ENCODE results near the gene ADAM10. TPM values are rescaled to one million over a fixed set of nuclear protein-coding genes. Genes with fewer than 3 reads are reported as not detected.
A peak's percentile ranks its signal among the peaks of the same experiment; 100 is the strongest.

The ADAM10 gene
- total and polyA plus RNA-seq, 2 of the 4 experiments (the other 2 are of a cell fraction), result 110 to 185 TPM

GRCh38 chr15:58608711-58609110 is 140.8 kb downstream of the ADAM10 start:
- Histone ChIP-seq H2BK120ac (ENCODE audit: low read depth, low read length) (peak overlapping the region; percentile 90), H3K56ac (ENCODE audit: extremely low read depth, insufficient read depth, low read length) (peak overlapping the region; percentile 75), H4K91ac (ENCODE audit: insufficient read depth, low read depth, low read length) (peak overlapping the region; percentile 88), H4K8ac (ENCODE audit: low read depth in 2 of 2, low read length in 2 of 2) (peak overlapping the region; percentile 77 to 79), H3K23ac (ENCODE audit: low read depth, low read length) (peak overlapping the region; percentile 83; the same call in 1 of the 2 replicates), H3K4ac (ENCODE audit: low read depth, low read length) (peak overlapping the region; percentile 79; the same call in 1 of the 2 replicates), H3K9me1 (ENCODE audit: insufficient read depth, low read length) (peaks cover 10% of the 10 kb centered on the region), H3K4me3 (ENCODE audit: insufficient read depth, low read depth, low read length) (no peak overlapping the region; the same call in 1 of the 2 replicates), H3K27ac (ENCODE audit: insufficient read depth, low read length) (peak overlapping the region; percentile 89; the same call in 1 of the 2 replicates), H3K9me3 (ENCODE audit: control insufficient read depth, insufficient read depth, low read length) (no peaks in the 10 kb centered on the region), H3K27me3 (ENCODE audit: control insufficient read depth, insufficient read depth, low read length) (no peaks in the 10 kb centered on the region), H2AK5ac (ENCODE audit: low read depth, low read length) (peak overlapping the region; percentile 68), H3K9ac (ENCODE audit: low read depth, low read length) (peak overlapping the region; percentile 28; the same call in 1 of the 2 replicates), H3K18ac (ENCODE audit: low read depth, low read length) (peak overlapping the region; percentile 99), H2AK9ac (replicated peaks; ENCODE audit: low read depth, low read length, poor library complexity) (no peak overlapping the region), H3K79me1 (ENCODE audit: low read depth in 1 of 2, low read length in 2 of 2) (peaks cover 21 to 58% of the 10 kb centered on the region in 2 experiments), H4K20me1 (ENCODE audit: insufficient read depth, low read length) (peaks cover 9% of the 10 kb centered on the region; the same call in 1 of the 2 replicates), H4K5ac (ENCODE audit: low read depth, low read length) (peak overlapping the region; percentile 90; the same call in 1 of the 2 replicates), H3K36me3 (ENCODE audit: control insufficient read depth, insufficient read depth, low read length) (peaks cover 9% of the 10 kb centered on the region), H2AFZ (replicated peaks; ENCODE audit: low read length, poor library complexity) (no peak overlapping the region), H3K14ac (replicated peaks; ENCODE audit: low read depth, low read length) (peak overlapping the region; percentile 61), H2BK20ac (ENCODE audit: low read depth, low read length) (peak overlapping the region; percentile 95), H3K4me2 (ENCODE audit: low read depth, low read length) (peak overlapping the region; percentile 97), H3K4me1 (ENCODE audit: control insufficient read depth, insufficient read depth, low read length) (peaks cover 13% of the 10 kb centered on the region), H2BK15ac (ENCODE audit: low read depth, low read length) (peak overlapping the region; percentile 88; the same call in 2 of the 3 replicates), H2BK5ac (ENCODE audit: low read depth, low read length, poor library complexity, severe bottlenecking) (peak overlapping the region; percentile 95)
- intact Hi-C loops (cut with micrococcal nuclease), result no loop called here
- in situ Hi-C loops (cut with MboI; ENCODE audit: low sequenced_read_pairs), result no loop called here
- ChIA-PET CTCF (interaction anchor here (0.6 kb wide), 1 partner anchor 42 kb away, joined by 3 read pairs; no protein-coding TSS in a partner anchor), POLR2A (ENCODE audit: unreplicated experiment) (no interaction called here)
- dilution Hi-C loops (cut with HindIII; ENCODE audit: low sequenced_read_pairs, unreplicated experiment), result no loop called here
- peak; percentile 73 for ATAC-seq (ENCODE audit: low read depth)
- BruUV-seq (replicated peaks), result no TSS peak
- TF ChIP-seq RAD21 (IDR thresholded peaks at IDR 0.05; ENCODE audit: low read length) (no peak), ELK1 (IDR thresholded peaks at IDR 0.05; ENCODE audit: borderline replicate concordance, low read depth, low read length) (no peak), NFE2L2 (IDR thresholded peaks at IDR 0.05; ENCODE audit: low read depth, low read length) (no peak), CTCF (conservative IDR thresholded peaks at IDR 0.05; ENCODE audit: low read depth, low read length) (no peak), USF2 (IDR thresholded peaks at IDR 0.05; ENCODE audit: low read depth, low read length) (no peak), RFX5 (IDR thresholded peaks at IDR 0.05; ENCODE audit: low read depth, low read length) (no peak), POLR2A (IDR thresholded peaks at IDR 0.05; ENCODE audit: low read depth, low read length) (no peak), SMC3 (IDR thresholded peaks at IDR 0.05; ENCODE audit: low read depth, low read length) (no peak), RCOR1 (IDR thresholded peaks at IDR 0.05; ENCODE audit: insufficient replicate concordance, low read length) (no peak), MAZ (IDR thresholded peaks at IDR 0.05; ENCODE audit: borderline replicate concordance, low read depth, low read length) (no peak), FOS (IDR thresholded peaks at IDR 0.05; ENCODE audit: low read depth, low read length) (no peak), MAFK (IDR thresholded peaks at IDR 0.05; ENCODE audit: low read depth, low read length) (no peak), BHLHE40 (IDR thresholded peaks at IDR 0.05; ENCODE audit: low read depth, low read length) (no peak), CEBPB (IDR thresholded peaks at IDR 0.05; ENCODE audit: low read depth, low read length) (no peak)
- no CpG with 5 or more reads among the region's 1 CpG for WGBS, 2 experiments (ENCODE audit: extremely low coverage in 2 of 2, insufficient read length in 1 of 2)
- DNase-seq, result peak; percentile 55
